HG03045 (cell line): ENCODE data around the gene CD72.
A peak's percentile ranks its signal among the peaks of the same experiment; 100 is the strongest.
"Not testable (repeated sequence)": the region's sequence is repeated elsewhere in the genome, so short reads cannot be mapped to it uniquely, and the experiment has no call there.

Source experiments
- ATAC-seq: cut with Tn5 transposase; IDR thresholded peaks from one replicate; pipeline ENCODE4 v1.9.1; 2021; ENCODE audit warnings: mild to moderate bottlenecking, moderate library complexity; ENCODE audit not compliant: unreplicated experiment

Gene CD72

DNA sequence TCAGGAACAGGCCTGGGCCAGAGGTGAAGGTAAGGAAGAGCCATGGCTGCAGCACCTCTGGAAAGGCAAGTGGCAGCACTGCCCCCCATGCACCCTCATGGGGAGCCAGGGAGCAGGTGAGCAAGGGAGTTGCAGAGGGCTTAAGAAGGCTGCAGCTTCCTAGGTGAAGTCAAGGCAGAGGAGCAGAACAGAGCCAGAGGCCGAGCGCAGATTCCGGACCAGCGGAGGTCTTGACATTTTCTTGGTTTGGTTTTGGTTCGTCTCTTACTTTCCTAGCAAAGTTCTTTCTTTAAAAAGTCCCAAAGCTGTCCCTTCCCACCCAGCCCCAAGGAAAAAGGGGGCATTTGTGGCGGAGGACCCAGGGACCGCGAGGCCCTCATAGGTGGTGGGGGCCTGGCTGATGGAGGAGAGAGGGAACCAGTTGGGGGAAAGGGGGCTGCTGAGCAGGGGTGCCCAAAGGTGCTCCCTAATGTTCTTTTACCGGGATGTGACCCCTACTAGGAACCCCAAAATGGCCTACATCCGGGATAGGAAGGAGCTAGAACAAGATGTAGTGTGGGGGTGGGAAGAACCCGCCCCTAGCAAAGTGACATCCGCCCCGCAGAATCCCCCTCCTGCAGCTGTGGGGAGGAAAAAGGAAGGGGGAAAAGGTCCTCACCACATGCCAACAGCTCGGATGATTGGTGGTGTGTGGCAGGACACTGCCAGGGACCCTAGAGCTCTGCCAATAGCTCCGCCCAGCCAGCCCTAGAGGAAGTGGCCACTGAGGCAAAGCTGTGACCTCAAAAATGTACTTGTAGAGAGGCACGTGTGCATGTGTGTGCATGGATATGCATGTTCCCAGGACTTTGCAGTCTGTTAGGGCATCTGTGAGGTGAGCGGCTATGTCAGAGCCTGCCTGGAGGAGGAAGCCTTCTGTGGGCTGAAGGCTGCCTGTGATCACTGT, 914 bp upstream of the CD72 start:
- no peak for ATAC-seq

DNA sequence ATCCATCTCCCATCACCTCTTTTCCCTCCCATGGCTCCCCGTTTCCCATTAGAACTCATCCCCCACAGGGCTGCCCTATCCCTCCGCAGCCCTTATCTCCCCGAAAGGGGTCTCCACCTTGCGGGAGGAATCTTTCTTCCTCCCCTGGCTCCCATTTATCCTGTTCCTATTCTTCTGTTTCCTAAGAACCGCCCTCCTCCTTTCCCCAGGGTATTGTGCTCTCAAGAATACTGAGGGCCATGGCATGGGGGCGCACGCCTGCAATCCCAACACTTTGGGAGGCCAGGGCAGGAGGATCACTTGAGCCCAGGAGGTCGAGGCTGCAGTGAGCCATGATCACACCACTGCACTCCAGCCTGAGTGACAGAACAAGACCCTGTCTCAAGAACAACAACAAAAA, 665 bp downstream of the CD72 start:
- ATAC-seq: no peak

DNA sequence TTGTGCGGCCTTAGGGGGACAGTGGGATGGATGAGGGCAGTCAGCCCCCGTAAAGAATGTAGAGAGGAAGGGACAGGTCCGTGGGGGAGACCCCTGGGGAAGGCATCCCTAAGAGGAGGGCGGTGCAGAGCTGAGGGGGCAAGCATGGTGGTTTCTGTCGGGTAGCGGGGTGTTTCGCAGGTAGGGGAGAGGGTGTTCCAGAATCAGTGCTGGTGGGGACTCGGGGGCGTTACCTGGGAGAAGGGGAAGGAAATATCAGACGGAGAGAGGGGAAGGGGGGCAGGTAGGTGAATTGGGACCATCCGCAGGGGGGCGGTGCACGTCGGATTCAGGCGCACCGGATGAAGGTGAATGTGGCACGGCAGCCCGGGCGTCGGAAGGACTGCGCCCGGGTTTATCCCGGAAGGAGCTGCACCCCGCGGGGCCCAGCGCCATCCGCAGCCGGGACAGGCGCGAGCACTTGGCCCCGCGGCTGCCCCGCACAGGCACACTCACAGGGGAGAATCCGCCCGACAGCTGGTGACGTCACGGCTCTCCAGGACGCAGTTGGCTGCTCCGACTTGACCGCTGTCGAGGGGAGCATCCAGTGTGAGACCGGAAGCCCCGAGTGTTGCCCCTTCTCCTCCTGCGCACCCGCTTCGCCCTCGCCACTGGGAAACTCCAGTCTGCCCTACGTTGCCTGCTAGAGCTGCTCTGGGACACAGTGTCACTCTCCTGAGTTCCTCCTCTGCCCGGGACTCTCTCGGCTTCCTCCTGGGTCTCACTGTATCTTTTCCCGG, 1.3 kb downstream of the CD72 start:
- peak; percentile 53 for ATAC-seq

DNA sequence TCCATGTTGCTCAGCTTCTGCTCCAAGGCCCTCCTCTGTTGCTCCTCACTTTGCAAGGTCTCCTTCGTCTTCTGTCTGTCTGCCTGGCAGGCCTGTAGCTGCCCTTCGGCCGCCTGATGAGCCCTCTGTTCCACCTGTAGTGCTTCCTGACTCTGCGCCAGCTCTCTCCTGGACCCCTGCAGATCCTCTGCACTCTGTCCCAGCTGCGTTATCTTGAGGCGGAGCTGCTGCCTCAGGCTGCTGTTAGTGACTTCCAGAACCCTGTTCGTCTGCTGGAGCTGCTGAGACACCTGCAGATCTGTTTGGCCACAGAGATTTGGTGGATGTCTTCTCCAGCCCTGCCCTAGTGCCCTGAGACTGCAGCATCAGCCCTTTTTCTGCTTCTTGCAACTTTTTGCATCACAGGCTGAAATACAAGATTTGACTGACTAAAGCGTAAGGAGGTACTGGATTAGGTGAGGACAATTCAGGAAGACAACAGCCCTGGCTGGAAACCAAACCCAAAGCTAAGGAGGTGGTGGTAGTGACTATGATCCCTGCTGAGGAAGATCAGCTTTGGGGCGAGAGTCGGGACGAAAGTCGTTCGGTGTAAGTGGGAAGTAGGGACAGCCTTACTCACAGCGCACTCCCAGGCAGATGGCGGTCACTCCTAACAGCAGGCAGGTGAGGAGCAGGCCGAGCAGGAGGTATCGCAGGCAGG, 2.1 kb downstream of the CD72 start:
- no peak for ATAC-seq

DNA sequence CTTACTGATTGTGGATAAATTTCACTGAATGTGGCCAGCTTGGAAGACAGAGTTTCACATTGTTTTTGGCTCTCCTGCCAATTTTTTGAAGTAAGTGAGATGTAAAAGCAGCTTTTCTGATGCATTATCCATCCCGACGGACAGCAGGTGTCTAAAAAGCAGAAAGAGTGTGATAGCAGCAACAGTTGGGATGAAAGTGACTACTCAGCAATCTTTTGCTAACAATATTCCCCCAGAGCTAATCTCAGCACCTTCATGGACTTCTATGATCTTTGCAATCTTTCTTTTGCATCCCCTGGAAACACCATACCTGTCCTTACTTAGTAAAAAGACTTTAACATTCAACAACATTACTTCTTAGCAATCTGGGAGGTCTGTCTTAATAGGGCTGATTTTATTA, 5.4 kb downstream of the CD72 start:
- ATAC-seq: no peak

DNA sequence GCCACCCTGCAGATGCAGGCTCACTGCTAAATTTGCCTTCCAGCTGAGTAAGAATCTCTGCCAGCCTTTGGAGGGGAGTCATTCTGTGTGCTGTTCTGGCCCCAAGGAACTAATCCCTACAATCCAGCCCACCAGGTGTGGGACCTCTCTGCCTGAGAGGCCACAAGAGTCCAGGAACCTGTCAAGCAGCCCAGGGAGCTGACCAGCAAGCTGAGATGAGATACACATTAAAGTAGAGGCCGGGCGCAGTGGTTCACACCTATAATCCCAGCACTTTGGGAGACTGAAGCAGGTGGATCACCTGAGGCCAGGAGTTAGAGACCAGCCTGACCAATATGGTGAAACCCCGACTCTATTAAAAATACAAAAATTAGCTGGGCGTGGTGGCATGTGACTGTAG, 6.1 kb downstream of the CD72 start:
- ATAC-seq: not testable (repeated sequence)

DNA sequence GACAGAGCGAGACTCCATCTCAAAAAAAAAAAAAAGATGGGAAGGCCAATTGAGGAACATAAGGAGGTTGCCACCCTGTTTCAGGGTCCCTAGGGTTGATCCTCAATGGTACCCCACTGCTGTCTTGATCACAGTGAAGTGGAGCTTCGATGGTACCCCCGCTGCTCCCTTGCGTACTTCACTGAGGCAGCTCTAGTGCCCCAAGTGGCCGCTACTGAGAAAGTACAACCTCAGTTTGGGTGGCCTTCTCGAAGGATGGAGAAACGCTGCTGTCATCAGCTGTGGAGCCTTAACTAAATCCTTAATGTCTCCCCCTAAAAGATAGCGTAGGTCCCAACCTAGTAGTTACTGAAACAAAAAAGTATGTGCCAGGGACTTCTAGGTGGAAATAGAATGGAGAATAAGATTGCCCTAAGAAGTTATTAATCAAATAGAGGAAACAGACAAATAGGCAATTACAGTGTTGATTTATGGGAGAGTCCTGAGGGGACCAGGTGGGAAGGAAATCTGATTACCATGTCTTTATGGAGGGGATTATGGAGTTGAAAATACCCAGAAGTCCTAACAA, 6.9 kb downstream of the CD72 start:
- no peak for ATAC-seq

DNA sequence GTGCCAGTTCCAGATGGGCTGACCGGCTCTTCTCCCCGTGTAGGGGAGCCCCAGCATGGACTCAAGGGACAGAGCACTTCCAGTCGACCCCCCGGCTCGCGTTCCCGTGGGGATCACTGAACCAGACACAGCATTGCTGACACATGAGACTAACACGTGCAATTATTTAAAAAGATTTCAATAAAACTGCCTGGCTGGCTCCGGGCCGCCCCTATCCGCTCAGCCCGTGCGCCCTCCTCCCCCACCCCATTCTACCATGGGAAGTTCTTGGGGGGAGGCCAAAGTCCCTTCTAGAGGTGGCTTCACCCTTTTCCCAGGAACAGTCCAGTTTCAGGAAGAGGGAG, 8.4 kb downstream of the CD72 start:
- no peak for ATAC-seq

DNA sequence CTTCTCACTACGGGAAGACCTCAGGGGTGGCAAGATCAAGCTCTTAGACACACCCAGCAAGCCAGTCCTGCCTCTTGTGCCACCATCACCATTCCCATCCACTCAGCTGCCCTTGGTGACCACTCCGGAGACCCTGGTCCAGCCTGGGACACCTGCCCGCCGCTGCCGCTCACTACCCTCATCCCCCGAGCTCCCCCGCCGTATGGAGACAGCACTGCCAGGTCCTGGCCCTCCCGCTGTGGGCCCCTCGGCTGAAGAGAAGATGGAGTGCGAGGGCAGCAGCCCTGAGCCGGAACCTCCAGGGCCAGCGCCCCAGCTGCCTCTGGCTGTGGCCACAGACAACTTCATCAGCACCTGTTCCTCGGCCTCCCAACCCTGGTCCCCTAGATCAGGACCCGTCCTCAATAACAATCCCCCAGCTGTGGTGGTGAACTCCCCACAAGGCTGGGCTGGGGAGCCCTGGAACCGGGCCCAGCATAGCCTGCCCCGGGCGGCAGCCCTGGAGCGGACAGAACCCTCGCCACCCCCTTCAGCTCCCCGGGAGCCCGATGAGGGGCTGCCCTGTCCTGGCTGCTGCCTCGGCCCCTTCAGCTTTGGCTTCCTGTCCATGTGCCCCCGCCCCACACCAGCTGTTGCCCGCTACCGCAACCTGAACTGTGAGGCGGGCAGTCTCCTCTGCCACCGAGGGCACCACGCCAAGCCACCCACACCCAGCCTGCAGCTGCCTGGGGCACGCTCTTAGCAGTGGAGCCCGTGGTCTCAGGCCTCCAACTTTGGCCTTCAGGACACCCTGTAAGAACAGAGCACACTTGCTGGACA, 9.0 kb downstream of the CD72 start:
- ATAC-seq: no peak

DNA sequence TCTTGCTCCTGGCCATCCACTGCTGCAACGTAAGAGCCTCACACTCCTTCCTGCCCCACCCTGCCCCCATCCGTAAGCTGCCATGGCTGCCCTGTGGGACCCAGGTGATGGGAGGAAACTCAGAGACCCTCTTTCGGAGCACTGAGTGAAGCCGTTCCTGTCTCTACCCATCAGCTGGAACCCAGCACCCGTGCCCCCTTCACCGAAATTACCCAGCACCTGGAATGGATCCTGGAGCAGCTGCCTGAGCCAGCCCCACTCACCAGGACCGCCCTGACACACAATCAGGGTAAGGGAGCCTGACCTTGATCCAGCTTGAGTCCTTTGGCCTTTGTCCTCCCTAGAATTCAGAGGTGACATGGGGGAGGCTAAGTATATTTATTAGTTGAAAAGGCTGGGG, 10.0 kb downstream of the CD72 start:
- no peak for ATAC-seq

DNA sequence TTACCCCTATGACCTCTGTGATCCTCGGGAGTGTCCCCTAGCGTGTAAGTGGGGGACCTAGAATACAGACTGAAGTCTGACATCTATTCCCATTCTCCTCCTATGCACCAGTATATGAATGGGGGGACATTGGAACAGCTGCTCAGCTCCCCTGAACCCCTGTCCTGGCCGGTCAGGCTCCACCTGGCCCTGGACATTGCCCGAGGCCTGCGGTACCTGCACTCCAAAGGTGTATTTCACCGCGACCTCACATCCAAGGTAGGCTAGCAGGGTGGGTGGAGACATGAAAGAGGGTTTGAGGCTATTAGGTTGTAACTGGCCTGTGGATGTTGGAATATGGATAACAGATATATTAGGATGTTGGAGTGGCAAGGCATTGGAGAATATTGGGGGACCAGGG, 11.5 kb downstream of the CD72 start:
- no peak for ATAC-seq

DNA sequence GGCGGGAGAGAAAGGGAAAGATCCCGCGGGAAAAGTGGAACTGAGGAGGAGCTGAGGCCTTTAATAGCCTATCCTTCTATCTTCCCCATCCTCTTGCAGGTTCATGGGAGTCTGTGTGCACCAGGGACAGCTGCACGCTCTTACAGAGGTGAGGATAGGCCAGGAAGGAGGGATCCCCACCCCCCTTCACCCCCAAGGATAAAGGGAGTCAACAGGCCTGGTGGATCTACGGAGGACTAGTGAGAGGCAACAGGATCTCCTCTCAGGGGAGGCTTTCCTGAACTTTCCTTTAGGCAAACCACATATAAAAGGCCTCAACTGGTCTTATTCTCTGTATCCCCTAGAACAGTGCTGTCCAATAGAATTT, 12.1 kb downstream of the CD72 start:
- no peak for ATAC-seq

DNA sequence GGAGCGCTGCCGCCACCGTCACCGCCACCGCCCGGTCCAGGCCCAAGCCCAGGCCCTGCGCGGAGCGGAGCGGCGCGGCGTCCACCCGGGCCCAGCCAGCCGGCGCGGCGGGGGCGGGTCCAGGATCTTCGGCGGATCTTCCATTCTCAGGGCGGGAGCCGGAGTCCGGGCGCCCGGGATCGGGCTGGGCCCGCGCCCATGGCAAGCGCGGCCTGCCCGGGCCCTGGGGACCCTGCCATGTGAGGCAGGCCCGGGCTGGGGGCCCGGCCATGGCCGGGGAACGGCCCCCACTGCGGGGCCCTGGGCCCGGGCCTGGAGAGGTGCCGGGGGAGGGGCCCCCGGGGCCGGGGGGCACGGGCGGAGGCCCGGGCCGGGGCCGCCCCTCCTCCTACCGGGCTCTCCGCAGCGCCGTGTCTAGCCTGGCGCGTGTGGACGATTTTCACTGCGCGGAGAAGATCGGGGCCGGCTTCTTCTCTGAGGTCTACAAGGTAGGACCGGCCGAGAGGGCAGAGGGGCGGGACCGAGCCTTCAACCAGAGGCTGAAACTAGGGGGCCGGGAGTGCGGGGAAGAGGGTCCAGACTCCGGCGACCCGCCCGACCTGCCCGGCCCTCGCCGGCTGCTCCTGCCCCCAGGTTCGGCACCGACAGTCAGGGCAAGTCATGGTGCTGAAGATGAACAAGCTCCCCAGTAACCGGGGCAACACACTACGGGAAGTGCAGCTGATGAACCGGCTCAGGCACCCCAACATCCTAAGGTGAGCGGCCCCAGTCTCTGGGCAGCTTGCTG, 12.7 kb downstream of the CD72 start:
- ATAC-seq: peak; percentile 10

DNA sequence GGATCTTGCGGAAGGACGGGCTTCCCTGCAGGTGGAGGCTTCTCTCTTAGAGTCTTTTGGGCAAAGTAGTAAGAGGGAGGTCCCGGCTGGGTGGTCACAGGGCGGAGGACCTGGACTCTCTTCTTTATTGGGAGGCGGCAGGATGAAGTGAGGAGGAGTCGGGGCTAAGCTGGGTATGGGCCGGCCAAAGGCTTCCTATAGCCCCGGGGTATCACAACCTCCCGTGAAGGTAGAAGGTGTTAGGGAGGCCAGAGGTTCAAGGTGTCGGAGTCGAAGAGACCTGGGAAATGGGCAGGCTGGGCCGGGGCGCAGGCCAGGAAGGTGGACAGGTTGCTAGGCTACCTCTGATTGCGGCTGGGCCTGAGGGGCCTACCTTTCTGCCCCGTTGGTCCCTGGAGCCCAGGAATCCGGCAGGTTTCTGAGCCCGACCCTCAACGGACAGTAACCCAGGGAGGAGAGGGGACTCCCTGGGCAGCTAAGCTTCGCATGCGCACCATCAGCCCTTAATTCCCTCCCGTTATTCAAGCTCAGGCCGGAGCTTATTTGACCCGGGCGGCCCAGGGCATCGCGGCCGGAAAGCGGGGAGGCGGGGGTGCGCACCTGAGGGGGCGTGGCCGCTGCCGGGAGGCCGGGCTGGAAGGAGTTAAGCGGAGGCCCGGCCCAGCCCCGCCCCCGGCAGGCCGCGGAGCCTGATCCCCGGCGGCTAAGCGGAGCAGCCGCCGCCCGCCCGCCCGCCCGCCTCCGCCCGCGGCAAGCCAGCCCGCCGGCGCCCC, 13.4 kb downstream of the CD72 start, which contains the start of gene TESK1:
Gene TESK1, plus strand, starts transcription at position 685 of the 773 bp plus-strand sequence. CDS start 358 bp downstream, outside the sequence.
- ATAC-seq: peak; percentile 52

DNA sequence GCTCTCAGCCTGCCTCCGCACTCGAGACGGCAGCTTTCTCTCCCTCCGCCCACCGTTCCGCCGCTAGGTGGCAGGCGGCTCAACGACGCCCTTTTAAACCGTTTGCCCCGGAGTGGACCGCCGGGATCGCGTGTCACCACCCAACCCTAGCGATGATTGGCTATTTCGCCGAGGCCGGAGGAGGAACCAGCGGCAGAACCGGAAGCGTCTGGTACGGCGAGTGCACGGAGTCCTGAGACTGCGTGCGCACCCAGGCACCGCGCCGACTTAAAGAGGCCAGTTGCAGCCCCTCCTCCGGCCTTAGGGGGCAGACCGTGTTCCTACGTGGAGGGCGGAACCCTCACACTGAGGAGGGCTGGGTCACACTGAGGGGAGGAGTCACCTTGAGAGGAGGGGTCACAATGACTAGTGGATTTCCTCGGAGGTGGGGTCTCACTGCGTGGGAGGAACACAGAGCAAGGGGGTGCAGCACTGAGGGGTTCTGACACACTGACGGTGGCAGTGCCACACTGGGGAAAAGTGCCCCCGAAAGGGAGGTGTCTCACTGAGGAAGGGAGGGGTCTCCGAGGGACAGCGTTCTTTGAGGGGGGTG, 14.1 kb downstream of the CD72 start:
- peak; percentile 84 for ATAC-seq

DNA sequence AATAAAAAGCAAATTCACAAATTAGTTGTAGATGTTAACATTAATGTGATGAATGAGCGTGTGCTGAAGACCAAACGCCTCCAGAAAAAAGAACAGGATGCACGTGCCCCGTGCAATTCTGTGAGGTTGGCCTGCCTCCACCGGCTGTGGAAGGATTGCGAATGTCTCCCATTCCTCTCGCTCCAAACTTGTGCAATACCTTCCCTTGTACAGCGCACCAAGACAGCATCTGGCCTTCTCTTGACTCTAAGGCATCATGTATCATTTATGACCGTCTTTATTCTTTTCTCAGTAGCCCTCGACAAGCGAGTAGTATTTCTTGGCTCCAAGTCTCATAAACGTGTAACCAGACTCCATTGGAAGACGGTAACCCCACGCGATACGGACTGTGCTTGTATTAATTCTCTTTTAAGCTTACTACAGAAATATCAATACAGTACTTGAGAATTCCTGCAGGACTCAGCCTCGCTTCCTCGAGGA, 14.7 kb downstream of the CD72 start:
- no peak for ATAC-seq

DNA sequence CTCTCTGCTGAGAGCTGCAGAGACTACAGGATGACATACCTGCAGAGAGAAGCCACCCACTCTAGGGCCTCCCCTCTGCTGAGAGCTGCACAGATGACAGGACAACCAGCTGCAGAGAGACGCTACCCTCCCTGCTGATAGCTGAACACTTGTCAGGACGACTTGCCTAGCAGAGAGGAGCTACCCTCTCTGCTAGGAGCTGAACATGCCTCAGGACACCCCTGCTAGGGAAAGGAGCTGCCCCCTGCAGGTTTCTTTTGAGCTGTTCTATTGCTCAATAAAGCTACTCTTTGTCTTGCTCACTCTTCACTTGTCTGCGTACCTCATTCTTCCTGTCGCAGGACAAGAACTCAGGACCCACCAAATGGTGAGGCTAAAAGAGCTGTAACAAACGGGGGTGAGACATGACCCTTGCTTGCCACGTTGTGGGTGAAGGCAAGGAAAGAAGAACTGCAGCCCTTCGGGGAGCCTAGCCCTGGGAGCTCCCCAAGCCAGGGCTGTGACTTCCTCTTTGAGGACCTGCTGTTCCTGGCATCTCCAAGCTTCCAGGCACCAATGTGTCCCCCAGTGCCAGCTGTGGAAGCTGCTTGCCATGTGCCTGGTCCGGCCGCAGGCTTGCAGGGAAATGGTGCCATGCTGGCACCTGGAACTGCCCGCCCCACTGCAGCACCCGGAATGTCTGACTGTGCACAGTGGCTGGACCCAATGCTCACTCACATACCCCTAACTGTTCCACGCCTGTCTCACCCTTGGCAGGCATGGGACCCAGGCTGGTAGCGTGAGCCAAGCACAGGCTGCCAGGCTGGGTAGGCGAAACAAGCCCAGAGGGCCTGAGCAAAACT, 18.2 kb downstream of the CD72 start:
- ATAC-seq: no peak
